HEK293 (cell line): ENCODE data around the gene EPS8L3.

Experiments used
- MEIS1 ChIP-seq: sonication (generic); formaldehyde crosslinking; IDR thresholded peaks from 2 replicates; pipeline ENCODE4 v1.8.1; 2022; ENCODE audit warnings: missing genetic modification reagents, mild to moderate bottlenecking, borderline replicate concordance
- ZBTB1 ChIP-seq: fragments of 450-650 bp; formaldehyde crosslinking; IDR thresholded peaks from 2 replicates; pipeline ENCODE4 v1.5.1; 2016; ENCODE audit warnings: missing biosample characterization, missing genetic modification characterization
- ZFP3 ChIP-seq: fragments of 450-650 bp; formaldehyde crosslinking; IDR thresholded peaks from 2 replicates; pipeline ENCODE4 v1.5.1; 2016; ENCODE audit warnings: low read depth, missing biosample characterization, missing genetic modification characterization
- ZFP37 ChIP-seq: fragments of 450-650 bp; formaldehyde crosslinking; IDR thresholded peaks from 2 replicates; pipeline ENCODE4 v1.5.1; 2016; ENCODE audit warnings: missing biosample characterization, missing genetic modification characterization
- ZNF302 ChIP-seq: fragments of 450-650 bp; formaldehyde crosslinking; IDR thresholded peaks from 2 replicates; pipeline ENCODE4 v1.5.1; 2016; ENCODE audit warnings: missing biosample characterization, missing genetic modification characterization, low read depth
- ZNF335 ChIP-seq: fragments of 450-650 bp; formaldehyde crosslinking; conservative IDR thresholded peaks from 2 replicates; pipeline ENCODE4 v1.5.1; 2016; ENCODE audit warnings: missing biosample characterization, missing genetic modification characterization
- ZNF510 ChIP-seq: fragments of 450-650 bp; formaldehyde crosslinking; IDR thresholded peaks from 2 replicates; pipeline ENCODE4 v1.5.1; 2018; ENCODE audit warnings: mild to moderate bottlenecking, missing genetic modification characterization, missing biosample characterization; ENCODE audit not compliant: insufficient replicate concordance
- ZNF548 ChIP-seq: fragments of 450-650 bp; formaldehyde crosslinking; IDR thresholded peaks from 2 replicates; pipeline ENCODE4 v1.5.1; 2016; ENCODE audit warnings: missing biosample characterization, missing genetic modification characterization
- ZNF785 ChIP-seq: fragments of 450-650 bp; formaldehyde crosslinking; IDR thresholded peaks from 2 replicates; pipeline ENCODE4 v1.5.1; 2016; ENCODE audit warnings: missing biosample characterization, missing genetic modification characterization
- TF ChIP-seq, protein P1 (sequence below): fragments of 450-650 bp; formaldehyde crosslinking; IDR thresholded peaks from 2 replicates; pipeline ENCODE4 v1.5.1; 2016; ENCODE audit warnings: missing biosample characterization, missing genetic modification characterization
- TF ChIP-seq, protein P2 (sequence below): fragments of 450-650 bp; formaldehyde crosslinking; IDR thresholded peaks from 2 replicates; pipeline ENCODE4 v1.5.1; 2017; ENCODE audit warnings: missing biosample characterization, missing genetic modification characterization
- TF ChIP-seq, protein P3 (sequence below): fragments of 450-650 bp; IDR thresholded peaks from 2 replicates; pipeline ENCODE4 v1.5.1; 2018; ENCODE audit warnings: missing biosample characterization, mild to moderate bottlenecking, missing genetic modification characterization

DNA sequence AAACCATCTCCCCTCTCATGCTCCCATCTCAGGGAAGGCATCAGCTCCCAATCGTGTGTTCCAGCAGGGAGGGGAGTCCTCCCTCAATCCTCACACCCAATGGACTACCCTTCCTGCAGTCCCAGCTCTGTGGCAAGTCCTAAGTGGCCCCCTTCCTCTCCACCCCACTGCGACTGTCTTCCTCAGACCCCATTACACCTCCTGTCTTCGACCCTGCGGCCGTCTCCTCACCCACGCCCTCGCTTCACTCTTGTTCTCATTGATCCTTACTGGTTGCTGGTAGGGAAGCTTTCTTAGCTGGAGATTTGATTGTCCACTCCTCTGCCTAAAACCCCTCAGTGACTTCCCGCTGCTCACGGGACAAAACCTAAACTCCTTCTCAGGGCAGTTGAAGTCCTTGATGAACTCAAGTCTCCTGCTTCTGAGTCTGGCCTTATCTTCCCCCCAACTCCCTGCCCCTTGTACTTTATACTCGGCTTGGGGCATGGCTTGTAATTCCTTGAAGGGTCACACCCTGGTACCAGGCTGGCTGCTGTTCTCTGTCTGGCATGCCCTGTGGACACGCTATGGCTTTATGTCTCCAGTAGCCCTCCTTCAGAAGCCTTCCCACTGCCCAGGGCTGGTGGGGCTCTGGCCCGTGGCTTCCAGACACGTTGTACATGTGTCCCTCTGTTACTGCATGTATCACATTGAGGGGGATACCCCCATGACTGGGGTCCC lies 2.3 kb upstream of the EPS8L3 start:
- TF ChIP-seq, protein P1, sequence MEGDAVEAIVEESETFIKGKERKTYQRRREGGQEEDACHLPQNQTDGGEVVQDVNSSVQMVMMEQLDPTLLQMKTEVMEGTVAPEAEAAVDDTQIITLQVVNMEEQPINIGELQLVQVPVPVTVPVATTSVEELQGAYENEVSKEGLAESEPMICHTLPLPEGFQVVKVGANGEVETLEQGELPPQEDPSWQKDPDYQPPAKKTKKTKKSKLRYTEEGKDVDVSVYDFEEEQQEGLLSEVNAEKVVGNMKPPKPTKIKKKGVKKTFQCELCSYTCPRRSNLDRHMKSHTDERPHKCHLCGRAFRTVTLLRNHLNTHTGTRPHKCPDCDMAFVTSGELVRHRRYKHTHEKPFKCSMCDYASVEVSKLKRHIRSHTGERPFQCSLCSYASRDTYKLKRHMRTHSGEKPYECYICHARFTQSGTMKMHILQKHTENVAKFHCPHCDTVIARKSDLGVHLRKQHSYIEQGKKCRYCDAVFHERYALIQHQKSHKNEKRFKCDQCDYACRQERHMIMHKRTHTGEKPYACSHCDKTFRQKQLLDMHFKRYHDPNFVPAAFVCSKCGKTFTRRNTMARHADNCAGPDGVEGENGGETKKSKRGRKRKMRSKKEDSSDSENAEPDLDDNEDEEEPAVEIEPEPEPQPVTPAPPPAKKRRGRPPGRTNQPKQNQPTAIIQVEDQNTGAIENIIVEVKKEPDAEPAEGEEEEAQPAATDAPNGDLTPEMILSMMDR (tag by site-specific recombination): no peak
- no peak for TF ChIP-seq ZBTB1 (tag by site-specific recombination)
- no peak for TF ChIP-seq ZNF510
- TF ChIP-seq, protein P2, sequence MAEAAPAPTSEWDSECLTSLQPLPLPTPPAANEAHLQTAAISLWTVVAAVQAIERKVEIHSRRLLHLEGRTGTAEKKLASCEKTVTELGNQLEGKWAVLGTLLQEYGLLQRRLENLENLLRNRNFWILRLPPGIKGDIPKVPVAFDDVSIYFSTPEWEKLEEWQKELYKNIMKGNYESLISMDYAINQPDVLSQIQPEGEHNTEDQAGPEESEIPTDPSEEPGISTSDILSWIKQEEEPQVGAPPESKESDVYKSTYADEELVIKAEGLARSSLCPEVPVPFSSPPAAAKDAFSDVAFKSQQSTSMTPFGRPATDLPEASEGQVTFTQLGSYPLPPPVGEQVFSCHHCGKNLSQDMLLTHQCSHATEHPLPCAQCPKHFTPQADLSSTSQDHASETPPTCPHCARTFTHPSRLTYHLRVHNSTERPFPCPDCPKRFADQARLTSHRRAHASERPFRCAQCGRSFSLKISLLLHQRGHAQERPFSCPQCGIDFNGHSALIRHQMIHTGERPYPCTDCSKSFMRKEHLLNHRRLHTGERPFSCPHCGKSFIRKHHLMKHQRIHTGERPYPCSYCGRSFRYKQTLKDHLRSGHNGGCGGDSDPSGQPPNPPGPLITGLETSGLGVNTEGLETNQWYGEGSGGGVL: no peak
- TF ChIP-seq ZNF785 (tag by site-specific recombination): no peak
- no peak for TF ChIP-seq ZFP37 (tag by site-specific recombination)
- TF ChIP-seq, protein P3, sequence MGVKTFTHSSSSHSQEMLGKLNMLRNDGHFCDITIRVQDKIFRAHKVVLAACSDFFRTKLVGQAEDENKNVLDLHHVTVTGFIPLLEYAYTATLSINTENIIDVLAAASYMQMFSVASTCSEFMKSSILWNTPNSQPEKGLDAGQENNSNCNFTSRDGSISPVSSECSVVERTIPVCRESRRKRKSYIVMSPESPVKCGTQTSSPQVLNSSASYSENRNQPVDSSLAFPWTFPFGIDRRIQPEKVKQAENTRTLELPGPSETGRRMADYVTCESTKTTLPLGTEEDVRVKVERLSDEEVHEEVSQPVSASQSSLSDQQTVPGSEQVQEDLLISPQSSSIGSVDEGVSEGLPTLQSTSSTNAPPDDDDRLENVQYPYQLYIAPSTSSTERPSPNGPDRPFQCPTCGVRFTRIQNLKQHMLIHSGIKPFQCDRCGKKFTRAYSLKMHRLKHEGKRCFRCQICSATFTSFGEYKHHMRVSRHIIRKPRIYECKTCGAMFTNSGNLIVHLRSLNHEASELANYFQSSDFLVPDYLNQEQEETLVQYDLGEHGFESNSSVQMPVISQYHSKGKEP (tag by site-specific recombination): no peak
- no peak for TF ChIP-seq ZFP3 (tag by site-specific recombination)
- no peak for TF ChIP-seq MEIS1 (CRISPR knock-in tag)
- no peak for TF ChIP-seq ZNF548 (tag by site-specific recombination)
- TF ChIP-seq ZNF335 (tag by site-specific recombination): no peak
- no peak for TF ChIP-seq ZNF302 (tag by site-specific recombination)
